OCI-LY1 (cell line): ENCODE results near the gene ADAMTS17.

Experiments
- H2AFZ ChIP-seq: fragments of 200-600 bp; sonication (generic), shearing (Covaris generic); 2 replicates; pipeline ENCODE4 v1.6.0; 2014; ENCODE audit warnings: antibody characterized with exemption, mild to moderate bottlenecking, low read length
- H3F3A ChIP-seq: fragments of 200-600 bp; sonication (generic), shearing (Covaris generic); 2 replicates; pipeline ENCODE4 v1.6.0; 2014; ENCODE audit warnings: mild to moderate bottlenecking, antibody characterized with exemption, low read length, moderate library complexity; ENCODE audit not compliant: insufficient read depth
- H3K27ac ChIP-seq: fragments of 200-600 bp; sonication (generic); 2 replicates; pipeline ENCODE4 v1.5.1; 2014; ENCODE audit warnings: low read length, mixed run types, mild to moderate bottlenecking, low read depth; ENCODE audit not compliant: poor library complexity, severe bottlenecking
- H3K27me3 ChIP-seq: fragments of 200-600 bp; sonication (generic); 2 replicates; pipeline ENCODE4 v1.6.0; 2014; ENCODE audit warnings: antibody characterized with exemption, mild to moderate bottlenecking, low read length, moderate library complexity; ENCODE audit not compliant: insufficient read depth
- H3K36me3 ChIP-seq: fragments of 200-600 bp; sonication (generic); 2 replicates; pipeline ENCODE4 v1.6.1; 2014; ENCODE audit warnings: mild to moderate bottlenecking, antibody characterized with exemption, low read length, moderate library complexity, mixed read lengths; ENCODE audit not compliant: insufficient read depth
- H3K4me1 ChIP-seq: fragments of 200-600 bp; sonication (generic); 2 replicates; pipeline ENCODE4 v1.5.1; 2014; ENCODE audit warnings: mild to moderate bottlenecking, low read length, moderate library complexity; ENCODE audit not compliant: insufficient read depth, severe bottlenecking
- H3K4me2 ChIP-seq: fragments of 200-600 bp; sonication (generic), shearing (Covaris generic); 2 replicates; pipeline ENCODE4 v1.6.1; 2014; ENCODE audit warnings: low read length
- H3K4me3 ChIP-seq: fragments of 200-600 bp; sonication (generic); 2 replicates; pipeline ENCODE4 v1.5.1; 2014; ENCODE audit warnings: low read length, low read depth, mild to moderate bottlenecking, mixed read lengths; ENCODE audit not compliant: poor library complexity, severe bottlenecking
- H3K79me2 ChIP-seq: fragments of 200-600 bp; shearing (Covaris generic); 2 replicates; pipeline ENCODE4 v1.6.1; 2016; ENCODE audit warnings: mixed run types, low read length, mixed read lengths; ENCODE audit not compliant: insufficient read depth
- H3K9ac ChIP-seq: fragments of 200-600 bp; sonication (generic), shearing (Covaris generic); 2 replicates; pipeline ENCODE4 v1.6.1; 2014; ENCODE audit warnings: mild to moderate bottlenecking, low read length, mixed read lengths
- H3K9me2 ChIP-seq: fragments of 200-600 bp; sonication (generic), shearing (Covaris generic); 2 replicates; pipeline ENCODE4 v1.6.1; 2014; ENCODE audit warnings: low read depth, mild to moderate bottlenecking, low read length, mixed read lengths
- H3K9me3 ChIP-seq: fragments of 200-600 bp; shearing (Covaris generic); 2 replicates; pipeline ENCODE4 v1.6.1; 2014; ENCODE audit warnings: low read length, mixed read lengths
- H4K20me1 ChIP-seq: fragments of 200-600 bp; sonication (generic), shearing (Covaris generic); 2 replicates; pipeline ENCODE4 v1.6.0; 2016; ENCODE audit warnings: mild to moderate bottlenecking, low read length; ENCODE audit not compliant: insufficient read depth
- EZH2 ChIP-seq: fragments of 200-600 bp; sonication (generic), shearing (Covaris generic); IDR thresholded peaks from 2 replicates; pipeline ENCODE4 v1.8.0; 2017; ENCODE audit warnings: borderline replicate concordance, mixed run types, mild to moderate bottlenecking, antibody characterized with exemption, low read length, moderate library complexity, mixed read lengths
- TF ChIP-seq, protein P1 (sequence below): fragments of 200-600 bp; sonication (generic), shearing (Covaris generic); IDR thresholded peaks from 2 replicates; pipeline ENCODE4 v1.5.1; 2017; ENCODE audit warnings: mild to moderate bottlenecking, antibody characterized with exemption, low read length, moderate library complexity, mixed read lengths

ADAMTS17 gene

DNA sequence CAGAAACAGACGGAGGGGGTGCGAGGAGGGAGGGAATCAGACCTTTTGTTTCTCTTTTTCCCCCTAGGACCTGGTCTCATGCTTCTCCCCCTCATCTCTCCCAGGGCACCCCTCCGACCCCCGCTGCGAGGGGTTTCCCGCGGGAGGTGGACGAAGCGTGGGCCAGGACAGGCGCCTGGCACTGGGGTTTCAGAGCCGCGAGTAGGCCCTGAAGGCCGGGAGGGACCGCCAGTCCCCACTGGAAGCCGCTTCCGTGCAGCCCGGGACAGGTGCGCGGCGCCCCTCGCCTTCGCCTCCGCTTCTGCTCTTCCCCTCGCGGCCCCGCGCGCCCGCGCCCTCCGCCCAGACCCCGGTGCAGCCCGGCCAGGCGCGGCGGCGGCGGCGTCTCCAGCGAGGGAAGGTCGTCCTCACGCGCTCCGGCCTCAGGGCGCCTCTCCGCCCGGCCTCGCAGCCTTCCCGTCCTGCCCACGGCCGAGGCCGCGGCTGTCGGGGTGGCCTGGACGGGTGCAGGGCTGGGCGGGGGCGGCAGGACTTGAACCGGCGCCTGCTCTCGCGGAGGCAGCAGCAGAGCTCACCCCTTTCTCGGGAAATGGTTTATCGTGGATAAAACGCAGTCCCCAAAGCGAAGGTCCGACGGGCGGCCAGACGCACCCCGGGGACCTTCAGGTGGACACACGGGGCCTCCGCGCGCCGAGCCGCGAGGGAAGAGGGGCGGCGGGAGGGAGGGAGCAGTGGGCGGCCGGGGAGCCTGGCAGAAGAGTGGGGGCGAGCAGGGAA is 31.5 kb upstream of the ADAMTS17 start:
- no peak overlapping the region for H3K9ac ChIP-seq

DNA sequence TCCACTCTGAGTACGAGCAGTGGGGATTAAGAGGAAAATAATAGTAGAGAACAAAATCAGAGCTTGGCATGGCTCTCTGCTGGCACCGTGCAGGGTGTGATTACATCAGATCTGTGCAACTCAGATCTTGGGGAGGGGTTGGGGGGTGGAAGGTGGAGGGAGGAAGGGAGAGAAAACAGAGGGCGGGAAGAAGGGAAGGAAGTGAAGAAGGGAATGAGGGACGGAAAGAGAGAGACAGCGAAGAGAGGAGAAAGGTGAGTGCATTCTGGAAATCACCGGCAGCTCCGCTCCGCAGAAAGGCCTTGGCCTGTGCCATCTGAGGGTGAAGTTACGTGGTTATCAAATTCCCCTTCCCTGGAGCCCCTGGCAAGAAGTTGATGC is 31.0 kb upstream of the ADAMTS17 start:
- TF ChIP-seq, protein P1, sequence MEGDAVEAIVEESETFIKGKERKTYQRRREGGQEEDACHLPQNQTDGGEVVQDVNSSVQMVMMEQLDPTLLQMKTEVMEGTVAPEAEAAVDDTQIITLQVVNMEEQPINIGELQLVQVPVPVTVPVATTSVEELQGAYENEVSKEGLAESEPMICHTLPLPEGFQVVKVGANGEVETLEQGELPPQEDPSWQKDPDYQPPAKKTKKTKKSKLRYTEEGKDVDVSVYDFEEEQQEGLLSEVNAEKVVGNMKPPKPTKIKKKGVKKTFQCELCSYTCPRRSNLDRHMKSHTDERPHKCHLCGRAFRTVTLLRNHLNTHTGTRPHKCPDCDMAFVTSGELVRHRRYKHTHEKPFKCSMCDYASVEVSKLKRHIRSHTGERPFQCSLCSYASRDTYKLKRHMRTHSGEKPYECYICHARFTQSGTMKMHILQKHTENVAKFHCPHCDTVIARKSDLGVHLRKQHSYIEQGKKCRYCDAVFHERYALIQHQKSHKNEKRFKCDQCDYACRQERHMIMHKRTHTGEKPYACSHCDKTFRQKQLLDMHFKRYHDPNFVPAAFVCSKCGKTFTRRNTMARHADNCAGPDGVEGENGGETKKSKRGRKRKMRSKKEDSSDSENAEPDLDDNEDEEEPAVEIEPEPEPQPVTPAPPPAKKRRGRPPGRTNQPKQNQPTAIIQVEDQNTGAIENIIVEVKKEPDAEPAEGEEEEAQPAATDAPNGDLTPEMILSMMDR: no peak
- TF ChIP-seq EZH2: no peak
- Histone ChIP-seq H3K36me3 (no peaks in the 10 kb centered on the region), H3K4me3 (no peak overlapping the region), H3K9me2 (no peaks in the 10 kb centered on the region), H3F3A (no peaks in the 10 kb centered on the region), H4K20me1 (no peaks in the 10 kb centered on the region), H3K27ac (no peak overlapping the region), H3K4me1 (no peaks in the 10 kb centered on the region), H3K9me3 (no peaks in the 10 kb centered on the region), H3K79me2 (no peaks in the 10 kb centered on the region), H3K4me2 (no peak overlapping the region), H2AFZ (no peak overlapping the region), H3K27me3 (no peaks in the 10 kb centered on the region), H3K9ac (no peak overlapping the region)

More for the DNA sequence above, 31.5 kb upstream of the ADAMTS17 start:
- Histone ChIP-seq H3K9me2 (no peaks in the 10 kb centered on the region), H3K79me2 (no peaks in the 10 kb centered on the region), H3K27ac (no peak overlapping the region), H3K36me3 (no peaks in the 10 kb centered on the region), H3K4me3 (no peak overlapping the region), H3K4me2 (no peak overlapping the region), H2AFZ (no peak overlapping the region), H3K27me3 (no peaks in the 10 kb centered on the region), H4K20me1 (no peaks in the 10 kb centered on the region), H3F3A (no peaks in the 10 kb centered on the region), H3K4me1 (no peaks in the 10 kb centered on the region), H3K9me3 (no peaks in the 10 kb centered on the region)
- TF ChIP-seq EZH2: no peak
- TF ChIP-seq, protein P1: no peak

DNA sequence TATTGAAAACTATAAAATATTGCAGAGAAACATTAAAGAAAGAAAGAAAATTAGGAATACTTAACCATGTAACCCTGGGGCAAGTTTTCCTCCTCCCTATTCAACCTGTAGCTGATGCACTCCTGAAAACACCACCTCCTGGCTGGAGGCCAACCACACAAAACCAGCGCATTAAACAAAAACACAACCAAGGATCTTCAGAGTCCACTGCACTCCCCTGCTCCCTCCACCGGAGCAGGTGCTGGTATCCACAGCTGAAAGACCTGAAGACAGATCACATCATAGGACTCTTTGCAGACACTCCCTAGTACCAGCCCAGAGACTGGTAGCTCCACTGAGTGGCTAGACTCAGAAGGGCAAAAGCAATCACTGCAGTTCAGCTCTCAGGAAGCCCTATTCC is 13.6 kb upstream of the ADAMTS17 start:
- Histone ChIP-seq H3F3A (no peaks in the 10 kb centered on the region), H3K9ac (no peak overlapping the region)

More for the DNA sequence above, 13.6 kb upstream of the ADAMTS17 start:
- Histone ChIP-seq H3K79me2 (no peaks in the 10 kb centered on the region), H3K4me2 (no peak overlapping the region), H3K36me3 (no peaks in the 10 kb centered on the region), H2AFZ (no peak overlapping the region), H3K9me3 (no peaks in the 10 kb centered on the region), H3K27me3 (no peaks in the 10 kb centered on the region), H3K27ac (no peak overlapping the region), H4K20me1 (no peaks in the 10 kb centered on the region), H3K9me2 (no peaks in the 10 kb centered on the region), H3K4me1 (no peaks in the 10 kb centered on the region), H3K4me3 (no peak overlapping the region)
- TF ChIP-seq EZH2: no peak
- TF ChIP-seq, protein P1: no peak
